Inflammatory macrophage treated with lipopolysaccharide for 1 hour (primary cell): ENCODE data around the gene ZKSCAN5.
A peak's percentile ranks its signal among the peaks of the same experiment; 100 is the strongest.

Source experiments
- DNase-seq, 2 donors: peaks; one replicate each; pipeline ENCODE4 v3.0.0-alpha.2; 2020 to 2022

The ZKSCAN5 gene

DNA sequence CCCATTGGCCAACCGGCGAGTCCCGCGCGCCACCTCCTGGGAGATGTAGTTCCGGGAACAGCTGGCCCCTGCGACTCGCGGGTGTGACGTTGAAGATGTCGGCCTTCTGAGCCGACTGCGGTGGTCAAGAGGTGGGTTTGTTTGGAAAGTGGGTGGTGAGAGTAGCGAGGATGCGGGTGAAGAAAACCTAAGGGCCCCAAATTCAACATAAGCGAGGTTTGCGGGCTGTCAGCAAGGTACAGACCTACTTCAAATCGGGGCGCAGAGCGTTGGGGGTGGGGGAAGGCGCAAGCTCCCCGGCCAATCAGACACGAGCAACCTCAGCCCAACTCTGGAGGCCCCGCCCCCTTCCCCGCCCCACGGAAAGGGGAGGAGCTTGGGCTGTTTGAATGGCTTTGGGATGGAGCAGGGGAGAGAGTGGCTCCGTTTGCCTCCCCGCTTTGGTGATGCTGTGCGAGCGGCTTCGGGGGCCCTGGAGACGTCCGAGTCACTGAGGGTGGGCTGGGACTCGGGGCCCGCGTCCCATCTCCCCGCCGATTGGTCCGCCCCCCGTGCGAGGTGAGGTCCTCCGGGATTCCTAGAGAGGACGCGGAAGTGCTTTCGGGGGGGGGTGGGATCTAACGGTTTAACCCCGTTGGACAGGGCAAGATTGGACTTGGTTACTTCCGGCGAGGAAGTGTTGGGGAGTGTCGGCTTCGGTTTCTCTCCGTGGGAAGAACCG is at the start of gene ZKSCAN5:
ZKSCAN5 (plus strand) TSS at position 60 of the 721 bp plus-strand sequence. CDS start 1,383 bp downstream, outside the sequence.
- DNase-seq: peak; percentile 92 to 97

- DNase-seq: no peak
Observed at GRCh38 chr7:99455874-99456273, 48.6 kb upstream of the ZKSCAN5 start.

GRCh38 chr7:99456288-99456687 is 48.2 kb upstream of the ZKSCAN5 start:
- DNase-seq: no peak

DNA sequence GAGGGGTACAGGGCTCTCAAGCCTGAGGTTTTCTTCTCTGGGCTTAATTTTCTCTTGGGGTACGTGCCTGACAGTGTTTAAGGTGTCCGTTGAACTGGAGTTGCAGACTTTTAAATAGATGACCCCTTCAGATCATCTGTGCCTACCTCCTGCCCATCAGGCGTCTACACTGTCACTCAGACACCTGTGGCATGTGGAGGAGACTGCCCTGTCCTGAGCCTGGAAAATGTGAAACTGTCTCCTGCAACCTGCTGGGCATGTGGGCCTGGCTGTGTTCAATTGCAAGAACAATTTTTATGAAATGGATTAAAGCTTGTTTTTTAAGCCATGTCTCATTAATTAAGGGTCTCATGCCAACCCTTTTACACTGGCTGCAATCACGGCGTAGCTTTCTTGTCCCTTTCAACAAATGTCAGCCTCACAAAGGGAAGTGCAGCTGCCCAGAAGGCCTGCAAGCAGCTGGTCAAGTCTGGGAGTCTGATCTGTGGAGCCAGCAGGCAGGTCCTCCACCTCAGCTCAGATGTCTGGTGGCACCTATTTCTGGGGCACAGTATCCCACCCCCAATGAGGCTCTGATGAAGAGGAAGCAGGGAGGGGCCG is 47.3 kb upstream of the ZKSCAN5 start:
- no peak for DNase-seq

GRCh38 chr7:99457650-99458493 is 46.6 kb upstream of the ZKSCAN5 start:
- DNase-seq: no peak

GRCh38 chr7:99459087-99459486 is 45.4 kb upstream of the ZKSCAN5 start:
- DNase-seq: peak in 1 of 2 donors; percentile 33

- DNase-seq: no peak
Observed at GRCh38 chr7:99460651-99461050, 43.8 kb upstream of the ZKSCAN5 start.

- no peak for DNase-seq
Observed at GRCh38 chr7:99461221-99461620, 43.2 kb upstream of the ZKSCAN5 start.

DNA sequence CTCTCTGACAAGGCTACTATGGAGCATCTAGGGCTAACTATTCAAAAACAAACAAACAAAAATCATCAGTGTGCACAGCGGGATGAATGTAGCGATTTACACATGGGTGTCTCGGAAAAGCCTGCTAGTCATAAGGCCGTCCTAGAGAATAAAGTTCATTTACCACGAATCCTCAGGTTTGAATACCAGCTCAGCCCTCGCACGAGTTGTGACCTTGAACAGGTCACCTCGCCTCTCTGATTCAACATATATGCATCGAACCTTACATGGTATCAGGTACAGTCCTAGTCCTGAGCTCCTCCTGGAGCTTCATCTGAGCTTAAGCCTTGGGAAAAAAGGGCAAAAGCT is 39.1 kb upstream of the ZKSCAN5 start:
- DNase-seq: no peak

DNA sequence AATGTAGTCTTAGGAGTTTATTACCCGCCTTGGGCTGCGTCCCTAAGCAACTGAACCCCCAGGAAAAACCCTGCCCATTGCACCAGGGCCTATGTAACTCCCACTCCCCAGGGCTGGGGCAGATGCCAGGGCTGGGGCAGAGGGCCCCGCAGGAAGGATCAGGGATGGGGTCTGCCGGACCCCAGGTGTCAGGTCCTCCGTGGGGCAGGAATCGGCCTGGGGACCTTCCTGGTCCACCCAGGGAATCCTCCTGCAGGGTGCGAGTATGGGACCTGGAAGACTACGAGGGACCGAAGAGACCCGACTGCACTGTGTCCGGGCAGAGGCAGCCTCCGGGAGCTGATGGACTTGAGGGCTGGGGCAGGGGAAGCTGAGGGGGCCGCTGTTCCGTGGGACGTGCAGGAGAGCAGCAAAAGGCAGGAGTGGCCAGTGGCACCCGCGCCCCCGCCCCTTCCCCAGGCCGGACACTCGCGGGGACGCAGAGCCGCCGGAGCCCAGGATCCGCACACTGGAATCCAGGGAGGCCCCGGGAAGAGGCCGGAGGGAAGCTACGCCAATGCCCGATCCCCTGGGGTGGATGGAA is 36.0 kb upstream of the ZKSCAN5 start:
- DNase-seq: no peak

DNA sequence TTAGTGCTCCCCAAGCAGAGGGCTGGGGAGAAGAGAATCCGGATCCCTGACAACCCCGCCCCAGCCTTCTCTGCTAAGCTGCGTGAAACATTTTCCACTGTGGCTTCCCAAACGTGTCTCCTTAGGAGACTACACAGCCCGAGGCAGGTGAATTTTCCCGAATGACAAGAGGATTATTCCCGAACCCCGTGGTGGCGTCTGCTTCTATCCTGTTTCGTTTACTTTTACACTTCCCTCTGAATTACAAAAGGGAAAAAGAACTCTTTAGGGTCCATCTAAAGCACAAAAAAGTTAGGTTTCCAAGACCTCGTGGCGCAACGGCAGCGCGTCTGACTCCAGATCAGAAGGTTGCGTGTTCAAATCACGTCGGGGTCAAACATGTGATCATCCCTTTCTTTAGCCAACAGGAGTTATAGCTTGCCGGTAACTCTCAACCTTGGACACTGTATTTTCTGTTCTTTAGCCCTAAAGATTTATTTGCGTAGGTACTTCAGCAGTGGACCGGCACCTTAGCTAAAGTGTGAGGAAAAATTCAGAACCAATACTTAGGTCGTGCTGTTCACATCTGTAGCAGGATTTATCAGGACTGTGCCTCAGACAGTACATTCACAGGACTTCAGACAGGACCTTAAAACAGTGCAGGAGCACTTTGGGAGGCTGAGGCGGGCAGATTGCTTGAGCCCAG is 34.9 kb upstream of the ZKSCAN5 start:
- no peak for DNase-seq

- DNase-seq: peak; percentile 93 to 97
Observed at GRCh38 chr7:99472561-99473314, 31.7 kb upstream of the ZKSCAN5 start, which contains the start of gene ZNF789. TSS of gene ZNF789 (plus strand) at chr7:99472890. CDS start at chr7:99476457, 3,567 bp downstream.

- DNase-seq: peak; percentile 70 to 76
Observed at GRCh38 chr7:99473315-99473596, 31.2 kb upstream of the ZKSCAN5 start.

DNA sequence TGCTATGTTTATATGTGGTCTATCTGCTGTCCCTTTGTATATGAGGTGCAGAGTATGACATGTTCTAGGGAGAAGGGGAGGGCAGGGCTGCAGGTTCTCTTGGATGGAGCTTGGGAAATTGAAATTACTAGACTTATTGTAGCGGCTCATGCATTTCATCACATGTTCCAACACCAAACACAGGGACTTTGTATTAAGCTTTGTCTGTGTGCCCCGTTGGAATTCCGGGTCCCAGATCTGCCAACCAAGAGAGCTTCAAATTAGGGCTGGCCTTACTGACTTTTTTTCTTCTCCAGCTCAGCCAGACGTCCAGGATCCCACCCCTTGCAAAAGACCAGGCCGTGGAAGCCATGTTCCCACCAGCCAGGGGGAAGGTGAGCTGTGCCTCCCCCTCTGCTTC is 28.4 kb upstream of the ZKSCAN5 start:
- DNase-seq: no peak

DNA sequence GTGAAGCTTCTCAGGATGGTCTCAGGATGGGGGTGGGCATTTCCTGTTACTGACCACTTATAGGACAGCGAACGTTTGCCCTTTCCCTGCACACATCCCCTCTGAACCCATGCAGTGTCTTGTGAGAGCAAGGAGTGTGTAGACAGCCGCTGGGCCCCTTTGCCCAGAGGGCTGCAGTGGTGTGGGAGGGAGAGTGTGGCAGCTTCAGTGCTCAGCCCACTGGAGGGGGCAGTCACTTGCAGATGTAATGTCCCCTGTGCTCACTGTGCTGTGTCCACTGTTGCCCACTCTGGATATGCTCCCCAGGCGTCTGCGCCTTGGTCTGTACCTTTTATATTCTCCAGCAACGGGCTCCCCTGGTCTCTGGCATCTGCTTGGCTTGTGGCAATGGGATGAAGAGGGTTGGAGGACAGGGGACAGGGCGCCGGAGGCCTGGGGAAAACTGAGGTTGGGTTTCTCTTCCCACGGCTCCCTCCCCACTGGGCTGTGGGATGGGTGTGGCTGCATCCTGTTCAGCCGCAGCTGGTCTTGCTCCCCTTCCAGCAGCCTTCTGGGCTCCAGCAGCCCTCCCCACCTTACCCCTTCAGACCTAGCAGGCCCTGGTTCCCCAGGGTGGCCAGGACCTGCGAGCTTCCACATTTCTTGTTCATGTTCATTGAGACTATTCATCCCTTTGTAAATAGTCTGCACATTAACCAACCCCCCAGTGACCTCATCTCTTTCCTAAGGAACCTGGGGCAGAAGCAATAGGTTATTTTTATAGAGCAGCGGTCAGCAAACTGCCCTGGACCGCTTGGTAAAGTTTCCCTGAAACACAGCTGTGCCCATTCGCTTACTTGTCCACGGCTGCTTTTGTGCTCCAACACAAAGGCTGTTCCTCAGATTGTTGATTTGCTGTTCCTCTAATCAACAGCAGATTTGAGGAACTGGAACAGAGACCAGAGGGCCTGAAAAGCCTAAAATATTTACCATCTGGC is 25.7 kb upstream of the ZKSCAN5 start:
- no peak for DNase-seq

GRCh38 chr7:99485094-99485493 is 19.4 kb upstream of the ZKSCAN5 start:
- no peak for DNase-seq

DNA sequence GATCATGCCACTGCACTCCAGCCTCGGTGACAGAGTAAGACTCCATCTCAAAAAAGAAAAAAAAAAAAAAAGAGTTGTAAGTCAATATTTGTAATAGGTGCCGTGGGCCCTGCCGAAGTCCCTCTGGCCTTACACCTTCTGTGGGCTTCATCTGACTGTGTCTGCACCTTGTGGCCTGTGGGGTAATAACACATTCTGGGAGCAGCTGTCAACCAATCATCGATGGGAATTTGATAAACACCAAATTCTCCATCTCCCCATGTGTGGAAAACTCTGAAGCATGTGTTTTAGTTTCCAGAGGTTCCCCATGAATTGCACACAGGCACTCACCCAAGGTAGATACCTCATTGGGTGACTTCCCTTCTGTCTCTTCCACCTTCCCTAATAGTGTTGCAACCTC is 15.2 kb upstream of the ZKSCAN5 start:
- DNase-seq: no peak

DNA sequence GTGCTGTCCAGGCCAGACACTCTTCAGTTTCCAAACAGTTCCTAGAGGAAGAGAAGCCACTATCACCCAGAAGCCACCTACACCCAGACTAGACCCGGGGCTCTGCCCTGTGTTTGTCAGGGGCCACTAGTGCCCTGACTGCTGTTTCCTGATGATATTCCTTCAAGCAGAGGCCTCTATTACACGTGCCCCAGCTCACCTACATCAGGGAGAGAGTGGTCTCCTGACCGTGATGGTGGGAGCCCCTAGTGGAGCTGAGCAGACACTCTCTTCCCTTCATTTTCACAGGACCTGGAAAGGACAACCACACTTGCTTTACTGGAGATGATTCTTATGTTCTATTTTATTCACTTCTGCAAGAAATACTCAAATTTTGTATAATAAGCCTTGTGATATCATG is 13.6 kb upstream of the ZKSCAN5 start:
- DNase-seq: no peak

GRCh38 chr7:99493823-99494222 is 10.6 kb upstream of the ZKSCAN5 start:
- DNase-seq: no peak

GRCh38 chr7:99497766-99498545 is 6.5 kb upstream of the ZKSCAN5 start:
- no peak for DNase-seq
